ENCODE results near the gene ENTREP3. TPM values are rescaled to one million over a fixed set of nuclear protein-coding genes. Genes with fewer than 3 reads are reported as not detected.
"Not testable (repeated sequence)": the region's sequence is repeated elsewhere in the genome, so short reads cannot be mapped to it uniquely, and the experiment has no call there.

The ENTREP3 gene
- total RNA-seq, 1 donor from 2014 or later = 14.8 TPM

GRCh38 chr1:155223047-155223446 is 32.2 kb downstream of the ENTREP3 start:
- intact Hi-C loops (cut with micrococcal nuclease) = no loop called here
- ChIA-PET CTCF (interaction anchor here (0.9 to 5.5 kb wide), 4 partner anchors 16 to 47 kb away, joined by 3 to 110 read pairs (median 4); partner anchors contain the start of genes MTX1 and THBS3), POLR2A (interaction anchor here (0.5 to 6.8 kb wide), 3 partner anchors 15 to 138 kb away, joined by 3 to 75 read pairs (median 5); partner anchors contain the start of genes MTX1 and THBS3)
- peaks cover 49% of the 10 kb centered on the region for H3K4me1 Mint-ChIP-seq
- no peak for DNase-seq
- ATAC-seq (ENCODE audit: low read depth) = no peak
- no peaks in the 10 kb centered on the region for H3K9me3 Mint-ChIP-seq
- no peak overlapping the region for H3K4me3 Mint-ChIP-seq
- peak overlapping the region; percentile 59 for H3K27ac Mint-ChIP-seq
- H3K27me3 Mint-ChIP-seq = no peaks in the 10 kb centered on the region
- no peak for TF ChIP-seq CTCF (IDR thresholded peaks at IDR 0.05)
- H3K36me3 Mint-ChIP-seq (ENCODE audit: low read depth) = peaks cover 4% of the 10 kb centered on the region

DNA sequence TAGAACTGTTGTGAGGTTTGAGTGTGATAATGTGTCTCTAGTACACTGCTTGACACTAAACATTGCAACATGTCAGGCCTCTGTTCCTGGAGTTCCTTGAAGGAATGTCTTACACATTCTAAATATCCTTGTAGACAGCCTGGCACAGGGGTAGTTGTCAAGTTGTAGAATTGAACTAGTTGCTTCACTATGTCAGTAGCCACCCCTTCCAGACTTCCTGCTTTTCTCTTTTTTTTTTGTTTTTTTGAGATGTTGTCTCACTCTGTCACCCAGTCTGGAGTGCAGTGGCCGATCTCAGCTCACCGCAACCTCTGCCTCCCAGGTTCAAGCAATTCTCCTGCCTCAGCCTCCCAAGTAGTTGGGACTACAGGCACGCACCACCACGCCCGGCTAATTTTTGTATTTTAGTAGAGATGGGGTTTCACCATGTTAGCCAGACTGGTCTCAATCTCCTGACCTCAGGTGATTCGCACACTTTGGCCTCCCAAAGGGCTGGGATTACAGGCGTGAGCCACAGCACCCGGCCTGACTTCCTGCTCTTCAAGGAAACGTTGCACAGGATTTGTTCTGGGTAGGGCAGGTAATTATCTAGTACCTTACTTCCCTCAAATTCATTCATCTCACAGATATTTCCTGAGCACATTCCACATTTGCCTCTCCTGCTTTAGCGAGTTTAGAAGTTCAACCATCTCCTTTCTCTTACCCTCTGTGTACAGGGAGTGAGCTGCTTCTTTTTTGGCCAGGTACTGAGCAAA is 34.9 kb downstream of the ENTREP3 start:
- ATAC-seq (ENCODE audit: low read depth); CTCF ChIA-PET; intact Hi-C loops (cut with micrococcal nuclease); DNase-seq; H3K9me3 Mint-ChIP-seq; H3K4me3 Mint-ChIP-seq; H3K27me3 Mint-ChIP-seq; H3K36me3 Mint-ChIP-seq (ENCODE audit: low read depth); H3K27ac Mint-ChIP-seq: not testable (repeated sequence)
- H3K4me1 Mint-ChIP-seq = peaks cover 29% of the 10 kb centered on the region
- POLR2A ChIA-PET = interaction anchor here (0.7 kb wide), 1 partner anchor 306 kb away, joined by 3 read pairs; no protein-coding TSS in a partner anchor

DNA sequence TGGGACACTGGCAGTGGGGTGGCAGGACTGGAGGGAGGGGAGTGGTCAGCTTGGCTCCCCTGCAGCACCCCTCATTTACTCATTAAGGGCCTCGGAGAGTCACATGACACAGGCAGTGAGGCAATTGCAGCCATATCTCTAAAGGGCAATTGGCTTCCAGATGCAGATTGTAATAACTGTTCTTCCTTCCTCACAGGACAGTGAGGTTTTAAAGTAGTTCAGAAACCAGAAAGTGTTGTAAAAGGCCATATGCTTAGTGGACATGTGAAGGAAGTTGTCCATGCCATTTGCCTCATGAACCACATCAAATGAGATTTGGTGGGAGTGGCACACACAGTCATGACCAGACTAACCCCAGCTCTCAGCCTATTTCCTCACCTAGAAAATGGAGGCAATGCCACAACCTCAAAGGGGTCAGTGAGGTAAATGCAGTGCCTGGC is 35.7 kb downstream of the ENTREP3 start:
- POLR2A ChIA-PET = interaction anchor here (1.2 kb wide), 1 partner anchor 12 kb away, joined by 5 read pairs; the partner anchor contains the start of gene THBS3
- Mint-ChIP-seq H3K36me3 (ENCODE audit: low read depth) (no peaks in the 10 kb centered on the region), H3K4me1 (peaks cover 22% of the 10 kb centered on the region), H3K4me3 (no peak overlapping the region), H3K27me3 (no peaks in the 10 kb centered on the region), H3K27ac (no peak overlapping the region), H3K9me3 (no peaks in the 10 kb centered on the region)
- no peak for ATAC-seq (ENCODE audit: low read depth)
- DNase-seq = no peak
- CTCF ChIA-PET = no interaction called here
- no peak for TF ChIP-seq CTCF (IDR thresholded peaks at IDR 0.05)
- intact Hi-C loops (cut with micrococcal nuclease) = no loop called here

- Mint-ChIP-seq H3K9me3 (no peaks in the 10 kb centered on the region), H3K36me3 (ENCODE audit: low read depth) (no peaks in the 10 kb centered on the region), H3K27ac (no peak overlapping the region), H3K4me3 (no peak overlapping the region), H3K4me1 (peaks cover 16% of the 10 kb centered on the region), H3K27me3 (no peaks in the 10 kb centered on the region)
- intact Hi-C loops (cut with micrococcal nuclease) = no loop called here
- no peak for ATAC-seq (ENCODE audit: low read depth)
- DNase-seq = no peak
- POLR2A ChIA-PET = interaction anchor here (1.2 kb wide), 1 partner anchor 12 kb away, joined by 5 read pairs; the partner anchor contains the start of gene THBS3
- no peak for TF ChIP-seq CTCF (IDR thresholded peaks at IDR 0.05)
- CTCF ChIA-PET = no interaction called here
These were observed 36.3 kb downstream of the ENTREP3 start for GRCh38 chr1:155218854-155219591.

- H3K36me3 Mint-ChIP-seq (ENCODE audit: low read depth) = peaks cover 15% of the 10 kb centered on the region
- DNase-seq; CTCF ChIA-PET; H3K27ac Mint-ChIP-seq; H3K27me3 Mint-ChIP-seq; intact Hi-C loops (cut with micrococcal nuclease); H3K9me3 Mint-ChIP-seq; ATAC-seq (ENCODE audit: low read depth); POLR2A ChIA-PET; H3K4me3 Mint-ChIP-seq; H3K4me1 Mint-ChIP-seq: not testable (repeated sequence)
These were observed 40.6 kb downstream of the ENTREP3 start for GRCh38 chr1:155214702-155215101.

GRCh38 chr1:155212051-155212440 is 43.2 kb downstream of the ENTREP3 start:
- ATAC-seq (ENCODE audit: low read depth); H3K27me3 Mint-ChIP-seq; H3K4me3 Mint-ChIP-seq; intact Hi-C loops (cut with micrococcal nuclease); POLR2A ChIA-PET; DNase-seq; H3K9me3 Mint-ChIP-seq; H3K27ac Mint-ChIP-seq; CTCF ChIA-PET: not testable (repeated sequence)
- H3K4me1 Mint-ChIP-seq = peaks cover 16% of the 10 kb centered on the region
- peaks cover 17% of the 10 kb centered on the region for H3K36me3 Mint-ChIP-seq (ENCODE audit: low read depth)

GRCh38 chr1:155211381-155212050 is 43.8 kb downstream of the ENTREP3 start:
- intact Hi-C loops (cut with micrococcal nuclease); DNase-seq; ATAC-seq (ENCODE audit: low read depth); H3K9me3 Mint-ChIP-seq; H3K27me3 Mint-ChIP-seq; CTCF ChIA-PET; H3K27ac Mint-ChIP-seq; POLR2A ChIA-PET; H3K4me3 Mint-ChIP-seq: not testable (repeated sequence)
- peaks cover 17% of the 10 kb centered on the region for H3K36me3 Mint-ChIP-seq (ENCODE audit: low read depth)
- H3K4me1 Mint-ChIP-seq = peaks cover 20% of the 10 kb centered on the region
